Measurements from ENCODE around the gene GTF2H3. TPM values are rescaled to one million over a fixed set of nuclear protein-coding genes. Genes with fewer than 3 reads are reported as not detected.

Gene GTF2H3
- total RNA-seq, 2 donors from 2014 or later: 41.6 to 57.4 TPM

DNA sequence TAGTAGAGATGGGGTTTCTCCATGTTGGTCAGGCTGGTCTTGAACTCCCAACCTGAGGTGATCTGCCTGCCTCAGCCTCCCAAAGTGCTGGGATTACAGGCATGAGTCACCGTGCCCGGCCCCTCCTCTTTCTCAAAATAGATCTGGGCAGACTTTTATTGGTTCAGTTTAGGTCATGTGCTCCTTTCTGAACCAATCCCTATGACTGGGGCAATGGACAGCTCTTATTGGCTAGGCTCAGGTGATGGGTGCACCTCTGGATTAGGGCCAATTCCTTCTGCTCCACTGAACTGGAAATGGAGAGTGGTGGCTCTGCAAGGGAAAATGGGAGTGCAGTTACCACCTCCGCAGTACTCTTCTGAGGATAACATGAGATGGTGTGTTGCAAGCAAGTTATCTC lies 72.3 kb downstream of the GTF2H3 start:
- H3K4me3 Mint-ChIP-seq: no peak overlapping the region
- no peak for ATAC-seq
- H3K9me3 Mint-ChIP-seq: no peaks in the 10 kb centered on the region
- H3K27me3 Mint-ChIP-seq: no peaks in the 10 kb centered on the region
- no peaks in the 10 kb centered on the region for H3K36me3 Mint-ChIP-seq
- no peak for DNase-seq (ENCODE audit: low spot score)
- peaks cover 2 to 3% of the 10 kb centered on the region in 2 donors for H3K4me1 Mint-ChIP-seq (ENCODE audit: low read depth in 2 of 2)
- no peak overlapping the region for H3K27ac Mint-ChIP-seq

DNA sequence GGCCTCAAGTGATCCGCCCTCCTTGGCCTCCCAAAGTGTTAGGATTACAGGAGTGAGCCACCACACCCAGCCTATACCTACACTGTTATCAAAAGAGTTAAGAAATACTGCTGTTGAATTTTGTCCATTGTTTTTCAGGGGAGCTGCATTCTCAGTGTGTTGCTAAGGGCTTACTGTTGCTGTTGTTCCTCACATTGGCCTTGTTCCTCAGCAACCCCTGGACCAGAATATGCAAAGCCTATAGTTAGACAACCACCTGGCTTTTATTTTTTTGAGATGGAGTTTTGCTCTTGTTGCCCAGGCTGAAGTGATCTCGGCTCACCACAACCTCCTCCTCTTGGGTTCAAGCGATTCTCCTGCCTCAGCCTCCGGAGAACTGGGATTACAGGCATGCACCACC lies 73.8 kb downstream of the GTF2H3 start:
- H3K9me3 Mint-ChIP-seq: no peaks in the 10 kb centered on the region
- H3K27me3 Mint-ChIP-seq: no peaks in the 10 kb centered on the region
- no peak for DNase-seq (ENCODE audit: low spot score)
- H3K4me3 Mint-ChIP-seq: no peak overlapping the region
- H3K27ac Mint-ChIP-seq: no peak overlapping the region
- ATAC-seq: no peak
- no peaks in the 10 kb centered on the region for H3K36me3 Mint-ChIP-seq
- peaks cover 6 to 7% of the 10 kb centered on the region in 2 donors for H3K4me1 Mint-ChIP-seq (ENCODE audit: low read depth in 2 of 2)

Other genes starting within 250 kb of the GTF2H3 start
- 10 to 100 TPM; 67.2 to 95.6 TPM for gene KMT5A, start 249.7 kb upstream of the GTF2H3 start, total RNA-seq
- 10 to 100 TPM in 1 of 2 donors, 1 to 10 TPM in 1; 9.7 to 12.2 TPM for gene RILPL2, start 197.1 kb upstream of the GTF2H3 start, total RNA-seq
- gene SNRNP35, start 175.7 kb upstream of the GTF2H3 start, total RNA-seq: 10 to 100 TPM; 27.3 to 36.9 TPM
- gene RILPL1, start 100.1 kb upstream of the GTF2H3 start, total RNA-seq: 1 to 10 TPM; 2.1 to 2.6 TPM
- gene TMED2, start 49.3 kb upstream of the GTF2H3 start, total RNA-seq: 100 to 1,000 TPM; 225 to 270 TPM
- 10 to 100 TPM; 38.7 to 80.0 TPM for gene DDX55, start 31.7 kb upstream of the GTF2H3 start, total RNA-seq
- gene EIF2B1, start 143 bp upstream of the GTF2H3 start, total RNA-seq: 10 to 100 TPM; 76.5 to 77.8 TPM
- 1 to 10 TPM; 4.5 to 5.0 TPM for gene TCTN2, start 37.3 kb downstream of the GTF2H3 start, total RNA-seq
- gene ATP6V0A2, start 78.5 kb downstream of the GTF2H3 start, total RNA-seq: 10 to 100 TPM; 37.5 to 92.9 TPM
- under 1 TPM; 0.29 to 0.36 TPM for gene DNAH10, start 128.5 kb downstream of the GTF2H3 start, total RNA-seq